ENCODE data around the gene CUL9.

Gene CUL9

GRCh38 chr6:43262780-43263313 is 80.9 kb downstream of the CUL9 start:
- Histone ChIP-seq H3K23ac (ENCODE audit: low read length in 2 of 2) (no peak overlapping the region), H2BK5ac (ENCODE audit: low read depth, low read length, poor library complexity, severe bottlenecking) (no peak overlapping the region), H2BK120ac (ENCODE audit: low read depth, low read length) (no peak overlapping the region), H3K4ac (ENCODE audit: low read depth in 1 of 2, low read length in 2 of 2) (no peak overlapping the region), H3K4me3 (ENCODE audit: insufficient read depth in 1 of 2, low read depth in 1 of 2, low read length in 2 of 2) (no peak overlapping the region), H4K91ac (ENCODE audit: low read length) (peak overlapping the region; percentile 28), H3K9me3 (ENCODE audit: control insufficient read depth, low read length) (no peaks in the 10 kb centered on the region), H3K18ac (ENCODE audit: low read depth in 1 of 2, low read length in 2 of 2) (no peak overlapping the region), H2BK15ac (ENCODE audit: low read depth, poor library complexity, severe bottlenecking) (no peak overlapping the region), H3K4me2 (ENCODE audit: low read length, poor library complexity, severe bottlenecking) (no peak overlapping the region), H3K36me3 (ENCODE audit: control insufficient read depth in 1 of 2, insufficient read depth in 2 of 2, low read depth in 1 of 2, low read length in 2 of 2) (no peaks in the 10 kb centered on the region), H2BK12ac (ENCODE audit: low read length in 2 of 2) (no peak overlapping the region), H2AFZ (ENCODE audit: low read depth, low read length) (no peak overlapping the region), H3K14ac (ENCODE audit: low read length in 2 of 2) (no peak overlapping the region), H3K4me1 (ENCODE audit: control insufficient read depth, insufficient read depth, low read depth, low read length) (no peaks in the 10 kb centered on the region), H2AK5ac (ENCODE audit: low read length, severe bottlenecking) (no peak overlapping the region), H3K27ac (ENCODE audit: low read length, poor library complexity, severe bottlenecking) (no peak overlapping the region), H4K8ac (ENCODE audit: low read length) (no peak overlapping the region), H3K27me3 (ENCODE audit: control insufficient read depth in 1 of 2, insufficient read depth in 1 of 2, low read length in 2 of 2) (peaks cover 33 to 50% of the 10 kb centered on the region in 2 experiments), H3K79me1 (replicated peaks; ENCODE audit: low read length, poor library complexity, severe bottlenecking) (no peaks in the 10 kb centered on the region), H3K9ac (ENCODE audit: low read length) (no peak overlapping the region)
- 92% methylated on average over 35 of the region's 39 CpGs for WGBS
- DNase-seq: no peak

DNA sequence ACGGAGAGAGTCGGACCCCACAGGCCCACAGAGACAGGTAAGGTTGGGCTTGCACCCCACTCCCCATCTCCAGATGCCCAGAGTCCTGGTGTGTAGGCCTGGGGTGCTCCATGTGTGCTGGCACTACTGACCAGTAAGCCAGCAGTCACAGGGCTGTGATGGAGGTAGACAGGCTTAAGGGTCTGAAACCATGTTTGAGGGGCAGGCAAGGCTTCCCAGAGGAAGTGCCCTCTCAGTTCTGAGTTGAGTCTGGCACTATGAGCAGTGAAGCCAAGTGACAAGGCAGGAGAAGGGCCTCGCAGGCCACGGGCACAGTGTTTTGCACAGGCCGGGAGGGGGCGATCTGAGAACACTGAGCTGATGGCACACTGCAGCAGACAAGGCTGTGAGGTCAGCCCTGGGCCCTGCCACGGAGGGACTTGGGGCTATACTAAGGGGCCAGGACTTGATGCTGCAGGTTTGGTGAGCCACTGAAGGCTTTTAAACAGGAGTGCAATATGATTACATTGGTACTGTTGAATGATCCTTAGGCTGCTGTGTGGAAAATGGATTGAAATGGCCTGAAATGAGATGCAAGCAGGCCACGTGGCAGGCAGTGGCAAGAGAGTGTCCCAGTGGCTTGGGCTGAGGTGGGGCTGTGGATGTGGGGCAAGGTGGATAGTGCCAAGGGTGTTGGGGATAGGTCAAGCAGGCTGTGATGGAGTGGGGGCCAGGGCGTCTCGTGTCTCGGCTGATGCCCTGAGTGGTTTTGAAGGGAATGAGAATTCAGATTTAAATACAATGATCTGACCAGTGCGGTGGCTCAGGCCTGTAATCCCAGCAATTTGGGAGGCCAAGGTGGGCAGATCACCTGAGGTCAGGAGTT is 81.5 kb downstream of the CUL9 start:
- no peaks in the 10 kb centered on the region for H3K79me1 ChIP-seq (replicated peaks; ENCODE audit: low read length, poor library complexity, severe bottlenecking)
- H3K36me3 ChIP-seq (ENCODE audit: control insufficient read depth in 1 of 2, insufficient read depth in 2 of 2, low read depth in 1 of 2, low read length in 2 of 2): no peaks in the 10 kb centered on the region
- no peak overlapping the region for H2BK5ac ChIP-seq (ENCODE audit: low read depth, low read length, poor library complexity, severe bottlenecking)
- H3K9me3 ChIP-seq (ENCODE audit: control insufficient read depth, low read length): no peaks in the 10 kb centered on the region
- H3K4me3 ChIP-seq (ENCODE audit: insufficient read depth in 1 of 2, low read depth in 1 of 2, low read length in 2 of 2): no peak overlapping the region
- no peak overlapping the region for H3K23ac ChIP-seq (ENCODE audit: low read length in 2 of 2)
- H3K9ac ChIP-seq (ENCODE audit: low read length): no peak overlapping the region
- peaks cover 34 to 55% of the 10 kb centered on the region in 2 experiments for H3K27me3 ChIP-seq (ENCODE audit: control insufficient read depth in 1 of 2, insufficient read depth in 1 of 2, low read length in 2 of 2)
- no peak overlapping the region for H3K27ac ChIP-seq (ENCODE audit: low read length, poor library complexity, severe bottlenecking)
- no peak overlapping the region for H2BK15ac ChIP-seq (ENCODE audit: low read depth, poor library complexity, severe bottlenecking)
- H4K91ac ChIP-seq (ENCODE audit: low read length): no peak overlapping the region
- H3K18ac ChIP-seq (ENCODE audit: low read depth in 1 of 2, low read length in 2 of 2): no peak overlapping the region
- DNase-seq: peak; percentile 71
- H3K4me2 ChIP-seq (ENCODE audit: low read length, poor library complexity, severe bottlenecking): no peak overlapping the region
- H2BK12ac ChIP-seq (ENCODE audit: low read length in 2 of 2): peak overlapping the region in 1 of 2 experiments; percentile 46
- H3K4me1 ChIP-seq (ENCODE audit: control insufficient read depth, insufficient read depth, low read depth, low read length): no peaks in the 10 kb centered on the region
- peak overlapping the region; percentile 82 for H4K8ac ChIP-seq (ENCODE audit: low read length)
- WGBS: 44% methylated on average over 11 of the region's 12 CpGs
- H2BK120ac ChIP-seq (ENCODE audit: low read depth, low read length): no peak overlapping the region
- H2AFZ ChIP-seq (ENCODE audit: low read depth, low read length): no peak overlapping the region
- H2AK5ac ChIP-seq (ENCODE audit: low read length, severe bottlenecking): no peak overlapping the region
- no peak overlapping the region for H3K4ac ChIP-seq (ENCODE audit: low read depth in 1 of 2, low read length in 2 of 2)
- no peak overlapping the region for H3K14ac ChIP-seq (ENCODE audit: low read length in 2 of 2)

GRCh38 chr6:43264599-43265145 is 82.7 kb downstream of the CUL9 start:
- H3K4me2 ChIP-seq (ENCODE audit: low read length, poor library complexity, severe bottlenecking): no peak overlapping the region
- peaks cover 37 to 60% of the 10 kb centered on the region in 2 experiments for H3K27me3 ChIP-seq (ENCODE audit: control insufficient read depth in 1 of 2, insufficient read depth in 1 of 2, low read length in 2 of 2)
- no peak overlapping the region for H2BK12ac ChIP-seq (ENCODE audit: low read length in 2 of 2)
- no peak overlapping the region for H2AK5ac ChIP-seq (ENCODE audit: low read length, severe bottlenecking)
- no peak overlapping the region for H4K91ac ChIP-seq (ENCODE audit: low read length)
- H2BK120ac ChIP-seq (ENCODE audit: low read depth, low read length): no peak overlapping the region
- no peaks in the 10 kb centered on the region for H3K36me3 ChIP-seq (ENCODE audit: control insufficient read depth in 1 of 2, insufficient read depth in 2 of 2, low read depth in 1 of 2, low read length in 2 of 2)
- no peak overlapping the region for H2BK15ac ChIP-seq (ENCODE audit: low read depth, poor library complexity, severe bottlenecking)
- 71% methylated on average over 5 of the region's 5 CpGs for WGBS
- H3K4me3 ChIP-seq (ENCODE audit: insufficient read depth in 1 of 2, low read depth in 1 of 2, low read length in 2 of 2): no peak overlapping the region
- H3K4ac ChIP-seq (ENCODE audit: low read depth in 1 of 2, low read length in 2 of 2): no peak overlapping the region
- H3K18ac ChIP-seq (ENCODE audit: low read depth in 1 of 2, low read length in 2 of 2): no peak overlapping the region
- H3K9me3 ChIP-seq (ENCODE audit: control insufficient read depth, low read length): no peaks in the 10 kb centered on the region
- no peaks in the 10 kb centered on the region for H3K79me1 ChIP-seq (replicated peaks; ENCODE audit: low read length, poor library complexity, severe bottlenecking)
- no peak overlapping the region for H4K8ac ChIP-seq (ENCODE audit: low read length)
- no peak overlapping the region for H3K14ac ChIP-seq (ENCODE audit: low read length in 2 of 2)
- H2BK5ac ChIP-seq (ENCODE audit: low read depth, low read length, poor library complexity, severe bottlenecking): no peak overlapping the region
- no peak for DNase-seq
- no peak overlapping the region for H3K23ac ChIP-seq (ENCODE audit: low read length in 2 of 2)
- no peak overlapping the region for H3K27ac ChIP-seq (ENCODE audit: low read length, poor library complexity, severe bottlenecking)
- H2AFZ ChIP-seq (ENCODE audit: low read depth, low read length): no peak overlapping the region
- H3K4me1 ChIP-seq (ENCODE audit: control insufficient read depth, insufficient read depth, low read depth, low read length): peaks cover 5% of the 10 kb centered on the region
- H3K9ac ChIP-seq (ENCODE audit: low read length): no peak overlapping the region

DNA sequence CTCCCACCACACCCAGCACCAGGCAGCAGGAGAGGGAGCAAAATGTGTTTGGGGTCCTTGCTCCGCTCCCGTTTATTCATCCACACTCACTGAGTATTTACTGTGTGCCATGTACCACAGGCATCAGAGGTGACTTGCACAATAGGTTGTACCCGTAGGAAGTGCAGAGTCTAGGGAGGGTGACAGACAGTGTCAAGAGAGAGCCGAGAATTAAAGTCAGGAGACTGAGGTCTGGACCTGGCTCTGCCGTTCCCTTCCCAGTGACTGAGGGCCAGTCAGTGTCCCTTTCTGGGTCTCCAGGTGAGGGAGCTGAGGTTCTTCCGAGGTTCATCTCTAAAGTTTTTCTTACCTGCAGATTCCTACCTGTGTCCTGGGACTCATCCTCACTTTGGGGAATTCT is 83.6 kb downstream of the CUL9 start:
- H3K4ac ChIP-seq (ENCODE audit: low read depth in 1 of 2, low read length in 2 of 2): no peak overlapping the region
- no peak overlapping the region for H3K14ac ChIP-seq (ENCODE audit: low read length in 2 of 2)
- no peak overlapping the region for H3K27ac ChIP-seq (ENCODE audit: low read length, poor library complexity, severe bottlenecking)
- no peak overlapping the region for H4K8ac ChIP-seq (ENCODE audit: low read length)
- peaks cover 36 to 59% of the 10 kb centered on the region in 2 experiments for H3K27me3 ChIP-seq (ENCODE audit: control insufficient read depth in 1 of 2, insufficient read depth in 1 of 2, low read length in 2 of 2)
- H2BK120ac ChIP-seq (ENCODE audit: low read depth, low read length): no peak overlapping the region
- H3K79me1 ChIP-seq (replicated peaks; ENCODE audit: low read length, poor library complexity, severe bottlenecking): no peaks in the 10 kb centered on the region
- H3K36me3 ChIP-seq (ENCODE audit: control insufficient read depth in 1 of 2, insufficient read depth in 2 of 2, low read depth in 1 of 2, low read length in 2 of 2): no peaks in the 10 kb centered on the region
- no peak overlapping the region for H2BK15ac ChIP-seq (ENCODE audit: low read depth, poor library complexity, severe bottlenecking)
- H3K4me2 ChIP-seq (ENCODE audit: low read length, poor library complexity, severe bottlenecking): no peak overlapping the region
- no peak overlapping the region for H4K91ac ChIP-seq (ENCODE audit: low read length)
- no peaks in the 10 kb centered on the region for H3K9me3 ChIP-seq (ENCODE audit: control insufficient read depth, low read length)
- no peak overlapping the region for H2BK5ac ChIP-seq (ENCODE audit: low read depth, low read length, poor library complexity, severe bottlenecking)
- no peak overlapping the region for H2AFZ ChIP-seq (ENCODE audit: low read depth, low read length)
- WGBS: 87% methylated on average over 5 of the region's 6 CpGs
- no peak for DNase-seq
- H3K18ac ChIP-seq (ENCODE audit: low read depth in 1 of 2, low read length in 2 of 2): no peak overlapping the region
- H2AK5ac ChIP-seq (ENCODE audit: low read length, severe bottlenecking): no peak overlapping the region
- no peak overlapping the region for H2BK12ac ChIP-seq (ENCODE audit: low read length in 2 of 2)
- H3K4me3 ChIP-seq (ENCODE audit: insufficient read depth in 1 of 2, low read depth in 1 of 2, low read length in 2 of 2): no peak overlapping the region
- peaks cover 6% of the 10 kb centered on the region for H3K4me1 ChIP-seq (ENCODE audit: control insufficient read depth, insufficient read depth, low read depth, low read length)
- no peak overlapping the region for H3K23ac ChIP-seq (ENCODE audit: low read length in 2 of 2)
- no peak overlapping the region for H3K9ac ChIP-seq (ENCODE audit: low read length)

All from mesenchymal stem cell (in vitro differentiated cells and primary cell).